ENCODE data around the gene NBPF6. TPM values are rescaled to one million over a fixed set of nuclear protein-coding genes. Genes with fewer than 3 reads are reported as not detected.
"Not testable (repeated sequence)": the region's sequence is repeated elsewhere in the genome, so short reads cannot be mapped to it uniquely, and the experiment has no call there.

NBPF6 gene
- total and polyA plus RNA-seq, 11 donors, result not detected

DNA sequence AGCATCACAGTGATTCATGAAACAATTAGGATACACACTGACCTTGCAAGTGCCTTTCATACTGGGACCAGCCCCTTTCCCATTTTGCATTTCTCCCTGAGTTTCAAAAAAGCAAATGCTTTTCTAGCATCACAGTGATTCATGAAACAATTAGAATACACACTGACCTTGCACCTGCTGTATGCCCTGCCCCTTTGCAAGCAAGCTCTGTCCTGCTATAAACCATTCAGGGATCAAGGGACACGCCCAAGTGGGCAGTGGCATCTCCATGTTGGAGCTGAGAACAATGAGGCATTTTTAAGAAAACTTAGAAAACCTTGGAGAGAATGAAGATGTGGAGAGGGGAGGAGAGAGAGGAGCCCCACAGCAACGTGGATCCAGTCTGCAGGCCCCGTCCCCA, 13.8 kb downstream of the NBPF6 start:
- intact Hi-C loops (cut with DNase I); H3K27me3 ChIP-seq: not testable (repeated sequence)
- no CpG with 5 or more reads among the region's 3 CpGs for WGBS, 4 donors

DNA sequence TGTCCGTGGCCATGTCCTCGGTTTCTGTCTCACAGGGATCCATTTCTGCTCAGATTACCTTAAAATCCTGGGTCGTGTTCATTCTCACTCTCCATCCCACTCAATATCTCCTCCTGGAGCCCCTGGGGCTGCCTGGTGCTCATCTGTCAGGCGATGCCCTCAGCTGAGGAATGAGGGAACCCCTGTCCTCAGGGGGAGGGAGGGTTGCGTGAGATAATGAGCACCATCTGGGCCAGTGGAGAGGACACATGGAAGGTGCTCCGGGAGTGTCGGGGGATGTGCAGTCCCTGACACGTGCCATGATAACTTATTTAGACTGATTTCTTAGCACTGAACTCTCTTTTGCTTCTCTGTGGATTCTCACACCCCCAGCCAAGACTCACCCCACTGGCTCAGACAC, 16.0 kb downstream of the NBPF6 start:
- ATAC-seq; DNase-seq; H3K4me1 ChIP-seq; H3K36me3 ChIP-seq; H3K27ac ChIP-seq; H3K27me3 ChIP-seq; H3K4me3 ChIP-seq; H3K9me3 ChIP-seq; intact Hi-C loops (cut with DNase I): not testable (repeated sequence)
- WGBS, 4 donors, result no CpG with 5 or more reads among the region's 8 CpGs

More for the DNA sequence above, 13.8 kb downstream of the NBPF6 start:
- not testable (repeated sequence) for H3K27ac ChIP-seq, H3K9me3 ChIP-seq, H3K4me3 ChIP-seq, H3K36me3 ChIP-seq, H3K4me1 ChIP-seq, DNase-seq, ATAC-seq

- ATAC-seq; H3K27me3 ChIP-seq; intact Hi-C loops (cut with DNase I); H3K4me1 ChIP-seq; DNase-seq; H3K4me3 ChIP-seq; H3K36me3 ChIP-seq; H3K9me3 ChIP-seq; H3K27ac ChIP-seq: not testable (repeated sequence)
- WGBS, 4 donors, result 84 to 91% methylated on average over 3 to 4 of the region's 5 CpGs; no CpG with 5 or more reads in 2 of the 4 donors
These were observed 17.0 kb downstream of the NBPF6 start for GRCh38 chr1:108467155-108467554.

DNA sequence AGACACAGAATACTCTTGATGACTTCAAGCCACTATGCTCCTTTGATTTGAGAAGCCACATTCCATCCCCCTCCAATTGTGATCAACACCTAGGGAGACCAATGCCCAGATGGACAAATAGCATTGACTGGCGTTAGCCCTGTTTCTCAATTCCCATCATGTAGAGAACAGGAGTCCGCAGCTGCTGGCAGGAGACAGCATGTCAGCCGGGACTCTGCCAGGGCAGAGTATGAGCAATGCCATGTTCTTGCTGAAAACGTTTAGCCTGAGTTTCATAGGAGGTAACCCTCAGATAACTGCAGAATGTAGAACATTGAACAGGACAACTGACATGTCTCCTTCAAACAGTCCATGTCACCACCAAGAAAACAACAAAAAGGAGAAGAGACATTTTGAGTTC, 20.6 kb downstream of the NBPF6 start:
- H3K4me1 ChIP-seq; H3K27ac ChIP-seq; H3K4me3 ChIP-seq; H3K9me3 ChIP-seq; intact Hi-C loops (cut with DNase I); H3K36me3 ChIP-seq; DNase-seq; H3K27me3 ChIP-seq; ATAC-seq: not testable (repeated sequence)
- WGBS, 4 donors, result 25 to 71% (median 62%) methylated on average over 1 to 4 of the region's 4 CpGs

DNA sequence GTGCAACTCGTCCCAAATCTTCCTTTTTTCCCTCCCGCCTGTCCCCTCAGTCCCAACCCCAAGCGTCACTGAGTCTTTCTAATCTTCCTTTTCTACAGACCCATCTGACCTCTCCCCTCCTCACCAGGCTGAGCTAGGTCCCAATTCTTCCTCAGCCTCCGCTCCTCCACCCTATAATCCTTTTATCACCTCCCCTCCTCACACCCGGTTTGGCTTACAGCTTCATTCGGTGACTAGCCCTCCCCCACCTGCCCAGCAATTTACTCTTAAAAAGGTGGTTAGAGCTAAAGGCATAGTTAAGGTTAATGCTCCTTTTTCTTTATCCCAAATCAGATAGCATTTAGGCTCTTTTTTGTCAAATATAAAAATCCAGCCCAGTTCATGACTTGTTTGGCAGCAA, 24.4 kb downstream of the NBPF6 start:
- intact Hi-C loops (cut with DNase I); H3K4me3 ChIP-seq; H3K4me1 ChIP-seq; H3K36me3 ChIP-seq; ATAC-seq; H3K27ac ChIP-seq; H3K27me3 ChIP-seq; DNase-seq: not testable (repeated sequence)
- 69 to 80% (median 72%) methylated on average over 6 of the region's 6 CpGs for WGBS, 4 donors
- peaks cover 0 to 18% (median 11%) of the 10 kb centered on the region in 12 donors for H3K9me3 ChIP-seq

DNA sequence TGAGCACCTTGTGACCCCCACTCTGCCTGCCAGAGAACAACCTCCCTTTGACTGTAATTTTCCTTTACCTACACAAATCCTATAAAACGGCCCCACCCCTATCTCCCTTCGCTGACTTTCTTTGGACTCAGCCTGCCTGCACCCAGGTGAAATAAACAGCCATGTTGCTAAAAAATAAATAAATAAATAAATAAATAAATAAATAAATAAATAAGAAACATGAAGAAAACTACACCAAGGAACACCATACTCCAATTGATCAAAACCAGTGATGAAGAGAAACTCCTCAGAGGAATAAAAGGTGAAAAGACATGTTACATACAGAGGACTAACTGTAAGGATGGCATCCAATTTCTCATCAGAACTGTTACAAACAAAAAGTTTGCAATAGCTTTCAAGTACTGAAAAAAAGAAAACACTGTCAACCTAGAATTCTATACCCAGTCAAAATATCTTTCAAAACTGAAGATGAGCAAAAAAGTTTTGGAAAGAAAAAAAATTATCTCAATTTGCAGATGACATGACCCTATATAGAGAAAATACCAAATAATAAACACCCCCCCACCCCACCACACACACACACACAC, 28.4 kb downstream of the NBPF6 start:
- DNase-seq (no peak), ATAC-seq (no peak)
- peaks cover 0 to 25% (median 12%) of the 10 kb centered on the region in 12 donors for H3K9me3 ChIP-seq
- intact Hi-C loops (cut with DNase I), result no loop called here
- H3K4me3 ChIP-seq, result no peak overlapping the region
- H3K4me1 ChIP-seq, result no peaks in the 10 kb centered on the region
- H3K36me3 ChIP-seq, result no peaks in the 10 kb centered on the region
- no peaks in the 10 kb centered on the region for H3K27me3 ChIP-seq
- 87 to 92% (median 89%) methylated on average over 2 of the region's 2 CpGs for WGBS, 4 donors
- H3K27ac ChIP-seq, result no peak overlapping the region
- TF ChIP-seq CTCF (IDR thresholded peaks at IDR 0.05) (no peak), POLR2A (IDR thresholded peaks at IDR 0.05) (no peak)

DNA sequence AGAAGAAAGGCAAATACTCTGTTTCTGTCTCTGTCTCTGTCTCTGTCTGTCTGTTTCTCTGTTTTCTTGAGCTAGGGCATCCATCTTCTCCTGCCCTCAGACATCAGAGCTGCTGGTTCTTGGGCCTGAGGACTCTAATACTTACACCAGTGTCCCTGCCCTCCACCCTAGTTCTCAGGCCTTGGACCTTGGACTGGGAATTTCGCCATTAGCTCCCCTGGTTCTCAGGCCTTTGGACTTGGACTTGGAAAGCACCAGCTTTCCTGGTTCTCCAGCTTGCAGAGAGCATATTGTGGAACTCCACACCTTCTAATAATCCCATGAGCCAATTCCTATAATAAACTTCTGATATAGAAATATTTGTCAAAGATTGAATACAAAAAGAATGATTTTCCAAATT, 32.6 kb downstream of the NBPF6 start:
- Histone ChIP-seq H3K4me1 (no peaks in the 10 kb centered on the region), H3K27ac (no peak overlapping the region), H3K36me3 (no peaks in the 10 kb centered on the region), H3K4me3 (no peak overlapping the region), H3K9me3 (peaks cover 0 to 30% (median 14%) of the 10 kb centered on the region in 12 donors), H3K27me3 (no peaks in the 10 kb centered on the region)
- DNase-seq, result no peak
- WGBS, 4 donors, result 52 to 74% (median 67%) methylated on average over 1 of the region's 1 CpG
- TF ChIP-seq POLR2A (IDR thresholded peaks at IDR 0.05) (no peak), CTCF (IDR thresholded peaks at IDR 0.05) (no peak)
- intact Hi-C loops (cut with DNase I), result no loop called here
- ATAC-seq, result no peak

DNA sequence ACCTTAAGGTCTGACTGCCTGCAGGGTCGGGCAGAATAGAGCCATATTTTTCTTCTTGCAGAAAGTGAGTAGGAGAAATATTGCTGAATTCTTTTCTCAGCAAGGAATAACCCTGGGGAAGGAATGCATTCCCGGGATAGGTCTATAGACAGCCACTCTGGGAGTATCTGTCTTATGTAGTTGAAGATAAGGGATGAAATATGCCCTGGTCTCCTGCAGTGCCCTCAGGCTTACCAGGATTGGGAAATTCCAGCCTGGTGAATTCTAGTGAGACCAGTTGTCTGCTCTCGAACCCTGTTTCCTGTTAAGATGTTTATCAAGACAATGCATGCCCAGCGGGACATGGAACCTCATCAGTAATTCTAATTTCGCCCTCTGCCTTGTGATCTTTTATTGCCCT, 35.8 kb downstream of the NBPF6 start:
- H3K9me3 ChIP-seq, result peaks cover 0 to 12% (median 0%) of the 10 kb centered on the region in 12 donors
- DNase-seq; intact Hi-C loops (cut with DNase I); H3K4me3 ChIP-seq; H3K36me3 ChIP-seq; ATAC-seq; H3K4me1 ChIP-seq; H3K27me3 ChIP-seq; H3K27ac ChIP-seq: not testable (repeated sequence)
- WGBS, 4 donors, result 80 to 87% (median 84%) methylated on average over 5 of the region's 5 CpGs

- H3K36me3 ChIP-seq; H3K4me1 ChIP-seq; intact Hi-C loops (cut with DNase I); H3K27me3 ChIP-seq; H3K27ac ChIP-seq; DNase-seq; ATAC-seq; H3K4me3 ChIP-seq: not testable (repeated sequence)
- H3K9me3 ChIP-seq, result peaks cover 0 to 12% (median 0%) of the 10 kb centered on the region in 12 donors
- WGBS, 4 donors, result 91 to 95% (median 94%) methylated on average over 11 of the region's 11 CpGs
These were observed 36.6 kb downstream of the NBPF6 start for GRCh38 chr1:108486707-108487106.
